ENCODE results near the gene C6orf118.

Gene C6orf118

DNA sequence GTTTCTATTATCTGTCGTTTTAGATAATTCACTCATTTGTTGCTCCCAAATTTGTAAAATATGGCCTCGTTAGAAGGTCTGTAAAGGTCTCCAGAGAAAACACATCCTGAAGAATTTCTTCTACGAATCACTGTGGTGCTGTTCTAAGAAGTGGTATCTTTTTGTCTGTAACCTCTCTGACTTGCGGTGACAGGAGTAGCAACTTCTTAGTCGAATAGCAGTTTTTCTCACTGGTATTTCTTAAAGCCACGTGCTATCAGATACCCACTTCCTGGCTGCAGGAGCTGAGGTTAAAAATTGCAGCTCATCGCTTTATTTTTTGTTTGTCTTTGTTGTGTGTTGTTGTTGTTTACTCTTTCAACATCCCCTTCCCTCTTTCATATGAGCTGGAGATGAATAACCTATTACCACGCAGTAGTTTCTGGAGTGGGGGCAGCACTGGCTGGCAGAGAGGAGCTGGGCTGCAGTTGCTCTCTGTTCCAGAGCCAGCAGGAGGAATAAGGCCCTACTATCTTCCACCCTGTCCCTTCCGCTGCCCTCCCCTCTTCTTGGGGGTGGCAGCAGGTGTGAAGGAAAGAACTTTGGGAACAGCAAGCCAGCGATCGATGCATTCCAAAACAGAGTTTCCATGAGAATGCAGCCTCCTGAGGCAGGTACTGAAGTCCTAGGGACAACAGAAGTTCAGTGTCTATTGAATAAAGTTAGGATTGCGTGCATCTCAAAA, 64.7 kb downstream of the C6orf118 start:
- no peak for DNase-seq (ENCODE audit: low spot score)

DNA sequence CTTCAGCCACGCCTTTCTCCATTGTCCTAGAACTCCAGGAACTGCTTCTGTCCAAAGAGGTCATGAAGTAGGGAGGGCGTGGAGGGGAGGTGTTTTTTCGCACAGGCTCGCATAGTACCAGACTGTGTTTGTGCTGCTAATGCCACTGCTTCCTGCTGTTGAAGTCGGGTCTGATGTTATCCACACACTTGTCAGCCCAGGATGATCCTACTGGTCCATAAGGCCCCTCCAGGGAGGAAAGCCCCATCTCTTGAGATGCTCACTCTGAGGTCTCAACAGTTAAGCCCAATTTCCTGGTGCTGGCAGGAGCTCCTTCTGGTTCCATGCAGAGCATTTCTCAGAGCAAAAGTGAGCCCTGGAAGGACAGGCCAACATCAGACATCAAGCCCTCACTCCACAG, 65.6 kb downstream of the C6orf118 start:
- no peak for DNase-seq (ENCODE audit: low spot score)

DNA sequence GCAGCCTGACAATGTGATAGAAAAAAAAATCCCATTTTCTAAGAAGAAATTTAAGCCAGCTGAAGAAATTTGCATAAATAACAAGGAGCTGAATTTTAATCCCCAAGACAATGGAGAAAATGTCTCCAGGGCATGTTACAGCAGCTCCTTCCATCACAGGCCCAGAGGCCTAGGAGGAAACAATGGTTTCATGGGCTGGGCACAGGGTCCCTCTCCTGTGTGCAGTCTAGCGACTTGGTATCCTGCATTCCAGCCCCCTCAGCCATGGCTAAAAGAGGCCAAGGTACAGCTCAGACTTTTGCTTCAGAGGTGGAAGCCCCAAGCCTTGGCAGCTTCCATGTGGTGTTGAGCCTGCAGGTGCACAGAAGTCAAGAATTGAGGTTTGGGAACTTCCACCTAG, 73.1 kb downstream of the C6orf118 start:
- no peak for DNase-seq (ENCODE audit: low spot score)

- DNase-seq (ENCODE audit: low spot score) = no peak
Observed at GRCh38 chr6:165232731-165233488, 76.5 kb downstream of the C6orf118 start.

- peak; percentile 62 for DNase-seq (ENCODE audit: low spot score)
Observed at GRCh38 chr6:165231581-165232561, 77.5 kb downstream of the C6orf118 start.

GRCh38 chr6:165231177-165231576, 78.2 kb downstream of the C6orf118 start:
- DNase-seq (ENCODE audit: low spot score) = no peak

Measured in kidney tubule cell (primary cell).